SKM-1 treated with dmso at 0.1 percent for 144 hours (cell line): ENCODE measurements around the gene GRIN3A.
"Not testable (repeated sequence)": the region's sequence is repeated elsewhere in the genome, so short reads cannot be mapped to it uniquely, and the experiment has no call there.

ENCODE experiments used
- DNase-seq: peaks from one replicate; lab custom pipeline; 2025; ENCODE audit not compliant: unreplicated experiment; lab: John Stamatoyannopoulos, UW

Gene GRIN3A

GRCh38 chr9:101738566-101739183 is at the start of gene GRIN3A:
Gene GRIN3A, minus strand, starts transcription at chr9:101738647. Its CDS starts 668 bp downstream, at chr9:101737979.
- DNase-seq = no peak

GRCh38 chr9:101787891-101788290 is 49.4 kb upstream of the GRIN3A start:
- DNase-seq = no peak

GRCh38 chr9:101778332-101778731 is 39.9 kb upstream of the GRIN3A start:
- DNase-seq = no peak

GRCh38 chr9:101764472-101764871 is 26.0 kb upstream of the GRIN3A start:
- DNase-seq = no peak

GRCh38 chr9:101758304-101758930 is 20.0 kb upstream of the GRIN3A start:
- DNase-seq = no peak

GRCh38 chr9:101753716-101754115 is 15.3 kb upstream of the GRIN3A start:
- DNase-seq = no peak

GRCh38 chr9:101751895-101752294 is 13.4 kb upstream of the GRIN3A start:
- no peak for DNase-seq

GRCh38 chr9:101739311-101739710 is 864 bp upstream of the GRIN3A start:
- no peak for DNase-seq

- DNase-seq = no peak
Measured at GRCh38 chr9:101737705-101738565, 512 bp downstream of the GRIN3A start.

- DNase-seq = no peak
Measured at GRCh38 chr9:101737165-101737704, 1.2 kb downstream of the GRIN3A start.

GRCh38 chr9:101736717-101737116 is 1.7 kb downstream of the GRIN3A start:
- DNase-seq = no peak

- no peak for DNase-seq
Measured at GRCh38 chr9:101731429-101731828, 7.0 kb downstream of the GRIN3A start.

GRCh38 chr9:101727612-101728524 is 10.6 kb downstream of the GRIN3A start:
- DNase-seq = no peak

- not testable (repeated sequence) for DNase-seq
Measured at GRCh38 chr9:101724271-101724670, 14.2 kb downstream of the GRIN3A start.

- no peak for DNase-seq
Measured at GRCh38 chr9:101718192-101718591, 20.3 kb downstream of the GRIN3A start.

- DNase-seq = no peak
Measured at GRCh38 chr9:101716629-101717028, 21.8 kb downstream of the GRIN3A start.

GRCh38 chr9:101711330-101711941 is 27.0 kb downstream of the GRIN3A start:
- DNase-seq = no peak

- DNase-seq = no peak
Measured at GRCh38 chr9:101708855-101709254, 29.6 kb downstream of the GRIN3A start.

GRCh38 chr9:101707721-101708120 is 30.7 kb downstream of the GRIN3A start:
- DNase-seq = no peak

GRCh38 chr9:101706997-101707396 is 31.4 kb downstream of the GRIN3A start:
- DNase-seq = no peak
